Ishikawa (cell line): ENCODE data around the gene ZNF560.

Experiments used
- EP300 ChIP-seq: IDR thresholded peaks from 2 replicates; pipeline ENCODE4 v1.6.1; 2012; ENCODE audit warnings: borderline replicate concordance
- RAD21 ChIP-seq: IDR thresholded peaks from 2 replicates; pipeline ENCODE4 v1.6.1; 2012; ENCODE audit warnings: low read depth
- REST ChIP-seq: IDR thresholded peaks from 2 replicates; pipeline ENCODE4 v1.6.1; 2012; ENCODE audit warnings: low read depth, mild to moderate bottlenecking
- TAF1 ChIP-seq: IDR thresholded peaks from 2 replicates; pipeline ENCODE4 v1.6.1; 2012; ENCODE audit warnings: low read depth, mild to moderate bottlenecking
- TCF12 ChIP-seq: IDR thresholded peaks from 2 replicates; pipeline ENCODE4 v1.6.1; 2012; ENCODE audit warnings: low read depth
- TEAD4 ChIP-seq: IDR thresholded peaks from 2 replicates; pipeline ENCODE4 v1.6.1; 2012
- USF1 ChIP-seq: IDR thresholded peaks from 2 replicates; pipeline ENCODE4 v1.6.1; 2012
- YY1 ChIP-seq: IDR thresholded peaks from 2 replicates; pipeline ENCODE4 v1.6.1; 2012; ENCODE audit warnings: low read depth
- ZBTB7A ChIP-seq: IDR thresholded peaks from 2 replicates; pipeline ENCODE4 v1.6.1; 2012; ENCODE audit warnings: low read depth

- no peak for TF ChIP-seq REST
- TF ChIP-seq EP300: no peak
- TF ChIP-seq USF1: no peak
- no peak for TF ChIP-seq ZBTB7A
- TF ChIP-seq TEAD4: no peak
- TF ChIP-seq RAD21: no peak
- no peak for TF ChIP-seq TAF1
- TF ChIP-seq TCF12: no peak
- TF ChIP-seq YY1: no peak
Observed at GRCh38 chr19:9456018-9456689, 42.3 kb downstream of the ZNF560 start.
